GM19467 (cell line): ENCODE results near the gene PDPK1.
A peak's percentile ranks its signal among the peaks of the same experiment; 100 is the strongest.
"Not testable (repeated sequence)": the region's sequence is repeated elsewhere in the genome, so short reads cannot be mapped to it uniquely, and the experiment has no call there.

Experiments used
- ATAC-seq: cut with Tn5 transposase; IDR thresholded peaks from one replicate; pipeline ENCODE4 v1.9.1; 2021; ENCODE audit warnings: mild to moderate bottlenecking, moderate library complexity; ENCODE audit not compliant: unreplicated experiment

The PDPK1 gene

GRCh38 chr16:2539192-2539844 lies 1.5 kb downstream of the PDPK1 start:
- ATAC-seq = not testable (repeated sequence)

- ATAC-seq = not testable (repeated sequence)
Observed at GRCh38 chr16:2539845-2540458, 2.1 kb downstream of the PDPK1 start.

GRCh38 chr16:2540912-2541311 lies 3.1 kb downstream of the PDPK1 start:
- not testable (repeated sequence) for ATAC-seq

- not testable (repeated sequence) for ATAC-seq
Observed at GRCh38 chr16:2541409-2541808, 3.6 kb downstream of the PDPK1 start.

GRCh38 chr16:2543771-2544170 lies 6.0 kb downstream of the PDPK1 start:
- not testable (repeated sequence) for ATAC-seq

GRCh38 chr16:2550283-2550878 lies 12.6 kb downstream of the PDPK1 start:
- ATAC-seq = not testable (repeated sequence)

GRCh38 chr16:2551420-2551889 lies 13.6 kb downstream of the PDPK1 start:
- ATAC-seq = not testable (repeated sequence)

- not testable (repeated sequence) for ATAC-seq
Observed at GRCh38 chr16:2554709-2555425, 17.0 kb downstream of the PDPK1 start.

GRCh38 chr16:2557150-2557549 lies 19.3 kb downstream of the PDPK1 start:
- not testable (repeated sequence) for ATAC-seq

GRCh38 chr16:2560131-2560797 lies 22.4 kb downstream of the PDPK1 start:
- ATAC-seq = peak; percentile 38

GRCh38 chr16:2560798-2561133 lies 22.9 kb downstream of the PDPK1 start:
- ATAC-seq = peak; percentile 63

GRCh38 chr16:2567506-2567905 lies 29.7 kb downstream of the PDPK1 start:
- ATAC-seq = not testable (repeated sequence)

- not testable (repeated sequence) for ATAC-seq
Observed at GRCh38 chr16:2568573-2568972, 30.8 kb downstream of the PDPK1 start.

GRCh38 chr16:2572704-2573103 lies 34.9 kb downstream of the PDPK1 start:
- not testable (repeated sequence) for ATAC-seq

- ATAC-seq = not testable (repeated sequence)
Observed at GRCh38 chr16:2575839-2576238, 38.0 kb downstream of the PDPK1 start.

- ATAC-seq = not testable (repeated sequence)
Observed at GRCh38 chr16:2577044-2577443, 39.2 kb downstream of the PDPK1 start.

GRCh38 chr16:2578905-2579304 lies 41.1 kb downstream of the PDPK1 start:
- ATAC-seq = not testable (repeated sequence)

GRCh38 chr16:2580143-2580542 lies 42.3 kb downstream of the PDPK1 start:
- ATAC-seq = not testable (repeated sequence)

GRCh38 chr16:2580818-2581217 lies 43.0 kb downstream of the PDPK1 start:
- not testable (repeated sequence) for ATAC-seq

- no peak for ATAC-seq
Observed at GRCh38 chr16:2584729-2585650, 47.2 kb downstream of the PDPK1 start.
